ENCODE data around the gene PWWP2B. TPM values are rescaled to one million over a fixed set of nuclear protein-coding genes. Genes with fewer than 3 reads are reported as not detected.

Gene PWWP2B
- total and polyA plus RNA-seq, 2 experiments from 2014 or later = 2.3 to 12.8 TPM

DNA sequence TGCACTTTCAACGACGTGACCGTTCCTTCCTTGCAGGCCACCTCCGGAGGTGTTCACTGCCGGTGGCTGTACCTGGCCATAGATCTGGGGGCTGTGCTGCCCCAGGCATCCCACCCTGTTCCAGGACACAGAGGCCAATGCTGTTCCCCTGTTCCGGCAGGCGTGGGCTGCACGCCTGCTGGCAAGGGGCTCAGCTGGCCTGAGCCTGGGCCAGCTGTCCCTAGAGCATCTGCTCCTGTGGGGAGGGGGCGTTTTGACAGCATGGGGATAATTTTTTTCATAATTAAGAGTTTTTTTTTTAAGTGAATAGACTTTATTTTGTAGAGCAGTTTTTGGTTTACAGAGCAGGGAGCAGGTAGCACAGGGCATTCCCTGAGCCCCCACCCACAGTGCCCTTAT, 28.8 kb downstream of the PWWP2B start (continued):
- TF ChIP-seq, protein P1, sequence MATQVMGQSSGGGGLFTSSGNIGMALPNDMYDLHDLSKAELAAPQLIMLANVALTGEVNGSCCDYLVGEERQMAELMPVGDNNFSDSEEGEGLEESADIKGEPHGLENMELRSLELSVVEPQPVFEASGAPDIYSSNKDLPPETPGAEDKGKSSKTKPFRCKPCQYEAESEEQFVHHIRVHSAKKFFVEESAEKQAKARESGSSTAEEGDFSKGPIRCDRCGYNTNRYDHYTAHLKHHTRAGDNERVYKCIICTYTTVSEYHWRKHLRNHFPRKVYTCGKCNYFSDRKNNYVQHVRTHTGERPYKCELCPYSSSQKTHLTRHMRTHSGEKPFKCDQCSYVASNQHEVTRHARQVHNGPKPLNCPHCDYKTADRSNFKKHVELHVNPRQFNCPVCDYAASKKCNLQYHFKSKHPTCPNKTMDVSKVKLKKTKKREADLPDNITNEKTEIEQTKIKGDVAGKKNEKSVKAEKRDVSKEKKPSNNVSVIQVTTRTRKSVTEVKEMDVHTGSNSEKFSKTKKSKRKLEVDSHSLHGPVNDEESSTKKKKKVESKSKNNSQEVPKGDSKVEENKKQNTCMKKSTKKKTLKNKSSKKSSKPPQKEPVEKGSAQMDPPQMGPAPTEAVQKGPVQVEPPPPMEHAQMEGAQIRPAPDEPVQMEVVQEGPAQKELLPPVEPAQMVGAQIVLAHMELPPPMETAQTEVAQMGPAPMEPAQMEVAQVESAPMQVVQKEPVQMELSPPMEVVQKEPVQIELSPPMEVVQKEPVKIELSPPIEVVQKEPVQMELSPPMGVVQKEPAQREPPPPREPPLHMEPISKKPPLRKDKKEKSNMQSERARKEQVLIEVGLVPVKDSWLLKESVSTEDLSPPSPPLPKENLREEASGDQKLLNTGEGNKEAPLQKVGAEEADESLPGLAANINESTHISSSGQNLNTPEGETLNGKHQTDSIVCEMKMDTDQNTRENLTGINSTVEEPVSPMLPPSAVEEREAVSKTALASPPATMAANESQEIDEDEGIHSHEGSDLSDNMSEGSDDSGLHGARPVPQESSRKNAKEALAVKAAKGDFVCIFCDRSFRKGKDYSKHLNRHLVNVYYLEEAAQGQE (IDR thresholded peaks at IDR 0.05; ENCODE audit: unreplicated experiment) = no peak
- TF ChIP-seq CREB1 (CRISPR knock-in tag; IDR thresholded peaks at IDR 0.05; ENCODE audit: low read depth) (no peak), POLR2AphosphoS5 (IDR thresholded peaks at IDR 0.05; ENCODE audit: low read depth) (no peak), ZNF114 (CRISPR knock-in tag; IDR thresholded peaks at IDR 0.05) (no peak), NANOG (IDR thresholded peaks at IDR 0.05; ENCODE audit: borderline replicate concordance) (no peak)

- Histone ChIP-seq H3K79me2 (replicated peaks; ENCODE audit: insufficient read depth) (no peaks in the 10 kb centered on the region), H2AFZ (no peak overlapping the region), H3K4me3 (no peak overlapping the region), H3K27me3 (ENCODE audit: insufficient read depth) (no peaks in the 10 kb centered on the region), H4K20me1 (replicated peaks; ENCODE audit: insufficient read depth) (no peaks in the 10 kb centered on the region), H3K4me2 (no peak overlapping the region), H3K9me2 (ENCODE audit: insufficient read depth) (no peaks in the 10 kb centered on the region), H3K36me3 (ENCODE audit: insufficient read depth) (no peaks in the 10 kb centered on the region), H3F3A (replicated peaks; ENCODE audit: low read depth) (0 out of 2 replicates have a peak, but pooled peaks cover 14% of the 10 kb centered on the region), H3K4me1 (ENCODE audit: insufficient read depth) (no peaks in the 10 kb centered on the region), H3K27ac (ENCODE audit: low read depth) (no peak overlapping the region)
- Mint-ChIP-seq H3K9me3 (no peaks in the 10 kb centered on the region; the same call in 2 of the 3 replicates), H3K27ac (no peak overlapping the region), H3K4me1 (peaks cover 13% of the 10 kb centered on the region), H3K27me3 (ENCODE audit: insufficient read depth, low read depth, poor library complexity) (peaks cover 7% of the 10 kb centered on the region), H3K4me3 (no peak overlapping the region), H3K36me3 (ENCODE audit: low read depth) (no peaks in the 10 kb centered on the region; the same call in 2 of the 3 replicates)
- DNase-seq (ENCODE audit: low spot score) = no peak
- TF ChIP-seq ETS1 (IDR thresholded peaks at IDR 0.05) = no peak
- TF ChIP-seq CTCF (conservative IDR thresholded peaks at IDR 0.05; ENCODE audit: low read depth in 2 of 2) = peak in 1 of 2 experiments; percentile 23; a peak in 2 of 4 replicates
- no peak for TF ChIP-seq STAT1 (IDR thresholded peaks at IDR 0.05; ENCODE audit: unreplicated experiment)
- no peak for TF ChIP-seq NANOG (IDR thresholded peaks at IDR 0.05; ENCODE audit: borderline replicate concordance)
- no peak for TF ChIP-seq ZNF114 (CRISPR knock-in tag; IDR thresholded peaks at IDR 0.05)
- ATAC-seq = no peak
Observed at GRCh38 chr10:132427006-132427771, 30.2 kb downstream of the PWWP2B start.
